Type B pancreatic cell (in vitro differentiated cells): Measurements from ENCODE around the gene NDUFA12. TPM values are rescaled to one million over a fixed set of nuclear protein-coding genes. Genes with fewer than 3 reads are reported as not detected.

ENCODE experiments used
- DNase-seq: peaks from one replicate; pipeline ENCODE4 v3.0.0; 2021; ENCODE audit warnings: mixed read lengths; ENCODE audit not compliant: unreplicated experiment; ENCODE audit errors: extremely low spot score
- H3K27ac Mint-ChIP-seq: 2 replicates; pipeline ENCODE4 v1.8.0; 2021; ENCODE audit warnings: mild to moderate bottlenecking, mixed read lengths
- H3K27me3 Mint-ChIP-seq: 2 replicates; pipeline ENCODE4 v1.8.0; 2021; ENCODE audit warnings: mixed read lengths
- H3K36me3 Mint-ChIP-seq: 2 replicates; pipeline ENCODE4 v1.8.0; 2021; ENCODE audit warnings: mixed read lengths
- H3K4me1 Mint-ChIP-seq: one replicate; pipeline ENCODE4 v1.8.0; 2021; ENCODE audit warnings: mixed read lengths; ENCODE audit not compliant: unreplicated experiment
- H3K4me3 Mint-ChIP-seq: 2 replicates; pipeline ENCODE4 v1.8.0; 2021; ENCODE audit warnings: mild to moderate bottlenecking, mixed read lengths
- H3K9me3 Mint-ChIP-seq: 2 replicates; pipeline ENCODE4 v1.8.0; 2021; ENCODE audit warnings: mixed read lengths
- total RNA-seq: library from RNA; stranded (reverse); gene quantifications from 2 replicates; pipeline ENCODE4 v1.2.1, GENCODE V29; 2021; ENCODE audit warnings: low replicate concordance
- TF ChIP-seq, protein P1 (sequence below): fragments of 200-600 bp; sonication (generic); conservative IDR thresholded peaks from 2 replicates; pipeline ENCODE4 v1.5.0; 2021; ENCODE audit warnings: antibody characterized with exemption, mild to moderate bottlenecking

NDUFA12 gene
- total RNA-seq, 1 donor from 2014 or later: 109 TPM

DNA sequence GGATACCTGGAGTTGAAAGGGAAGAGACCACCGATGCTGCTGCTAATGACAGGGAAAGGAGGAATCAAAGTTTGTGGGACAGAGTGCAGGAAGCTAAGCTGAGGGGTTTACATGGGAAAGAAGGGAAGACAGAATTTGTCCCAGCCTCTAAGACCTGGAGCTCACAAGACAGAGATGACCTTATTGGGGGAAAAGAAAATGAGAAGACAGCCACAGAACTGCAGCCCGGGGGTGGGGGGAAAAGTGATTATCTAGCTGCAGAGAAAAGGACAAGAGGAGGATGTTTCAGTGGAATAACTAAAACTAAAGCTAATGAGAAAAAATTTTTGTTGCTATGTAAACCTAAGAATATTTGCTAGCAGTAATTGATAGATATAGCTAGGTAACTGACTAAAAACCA is 30.7 kb downstream of the NDUFA12 start:
- H3K9me3 Mint-ChIP-seq: no peaks in the 10 kb centered on the region
- H3K4me1 Mint-ChIP-seq: no peaks in the 10 kb centered on the region
- TF ChIP-seq, protein P1, sequence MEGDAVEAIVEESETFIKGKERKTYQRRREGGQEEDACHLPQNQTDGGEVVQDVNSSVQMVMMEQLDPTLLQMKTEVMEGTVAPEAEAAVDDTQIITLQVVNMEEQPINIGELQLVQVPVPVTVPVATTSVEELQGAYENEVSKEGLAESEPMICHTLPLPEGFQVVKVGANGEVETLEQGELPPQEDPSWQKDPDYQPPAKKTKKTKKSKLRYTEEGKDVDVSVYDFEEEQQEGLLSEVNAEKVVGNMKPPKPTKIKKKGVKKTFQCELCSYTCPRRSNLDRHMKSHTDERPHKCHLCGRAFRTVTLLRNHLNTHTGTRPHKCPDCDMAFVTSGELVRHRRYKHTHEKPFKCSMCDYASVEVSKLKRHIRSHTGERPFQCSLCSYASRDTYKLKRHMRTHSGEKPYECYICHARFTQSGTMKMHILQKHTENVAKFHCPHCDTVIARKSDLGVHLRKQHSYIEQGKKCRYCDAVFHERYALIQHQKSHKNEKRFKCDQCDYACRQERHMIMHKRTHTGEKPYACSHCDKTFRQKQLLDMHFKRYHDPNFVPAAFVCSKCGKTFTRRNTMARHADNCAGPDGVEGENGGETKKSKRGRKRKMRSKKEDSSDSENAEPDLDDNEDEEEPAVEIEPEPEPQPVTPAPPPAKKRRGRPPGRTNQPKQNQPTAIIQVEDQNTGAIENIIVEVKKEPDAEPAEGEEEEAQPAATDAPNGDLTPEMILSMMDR: no peak
- no peak for DNase-seq
- no peak overlapping the region for H3K27ac Mint-ChIP-seq
- peaks cover 25% of the 10 kb centered on the region for H3K36me3 Mint-ChIP-seq
- H3K4me3 Mint-ChIP-seq: no peak overlapping the region
- H3K27me3 Mint-ChIP-seq: no peaks in the 10 kb centered on the region

DNA sequence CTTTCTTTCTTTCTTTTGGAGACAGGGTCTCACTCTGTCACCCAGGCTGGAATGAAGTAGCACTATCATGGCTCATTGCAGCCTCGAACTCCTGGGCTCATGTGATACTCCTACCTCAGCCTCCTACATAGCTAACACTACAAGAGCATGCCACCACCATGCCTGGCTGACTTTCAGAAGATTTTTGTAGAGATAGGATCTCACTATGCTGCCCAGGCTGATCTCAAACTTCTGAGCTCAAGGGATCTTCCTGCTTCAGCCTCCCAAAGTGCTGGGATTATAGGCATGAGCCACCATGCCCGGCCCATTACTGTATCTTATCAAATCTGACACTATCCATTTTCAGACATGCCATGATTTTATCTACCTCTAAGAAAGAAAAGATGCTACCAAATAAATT is 31.6 kb downstream of the NDUFA12 start:
- peaks cover 25% of the 10 kb centered on the region for H3K36me3 Mint-ChIP-seq
- no peak overlapping the region for H3K27ac Mint-ChIP-seq
- no peak overlapping the region for H3K4me3 Mint-ChIP-seq
- H3K27me3 Mint-ChIP-seq: no peaks in the 10 kb centered on the region
- no peaks in the 10 kb centered on the region for H3K4me1 Mint-ChIP-seq
- DNase-seq: no peak
- TF ChIP-seq, protein P1: no peak
- no peaks in the 10 kb centered on the region for H3K9me3 Mint-ChIP-seq

DNA sequence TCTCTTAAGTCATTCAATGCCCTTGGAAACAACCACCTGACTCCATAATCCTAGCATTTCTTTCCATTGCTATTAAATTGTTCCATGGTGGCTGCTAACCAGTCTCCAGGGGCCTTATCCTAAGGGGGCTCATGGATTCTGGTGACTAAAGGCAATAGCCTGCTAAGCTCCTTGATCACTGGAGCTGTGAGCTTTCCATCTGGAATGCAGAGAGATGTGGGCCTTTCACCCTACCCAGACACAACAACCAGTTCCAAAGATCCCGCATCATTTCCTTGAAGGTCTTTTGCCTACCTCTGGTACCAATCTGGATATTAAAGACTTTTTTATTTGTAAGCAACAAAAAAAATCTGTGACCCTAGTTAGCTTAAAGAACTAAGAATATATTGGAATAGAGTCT is 32.9 kb downstream of the NDUFA12 start:
- Mint-ChIP-seq H3K27ac (no peak overlapping the region), H3K9me3 (no peaks in the 10 kb centered on the region), H3K4me3 (no peak overlapping the region), H3K27me3 (no peaks in the 10 kb centered on the region), H3K36me3 (peaks cover 25% of the 10 kb centered on the region), H3K4me1 (no peaks in the 10 kb centered on the region)
- no peak for DNase-seq
- TF ChIP-seq, protein P1: no peak

DNA sequence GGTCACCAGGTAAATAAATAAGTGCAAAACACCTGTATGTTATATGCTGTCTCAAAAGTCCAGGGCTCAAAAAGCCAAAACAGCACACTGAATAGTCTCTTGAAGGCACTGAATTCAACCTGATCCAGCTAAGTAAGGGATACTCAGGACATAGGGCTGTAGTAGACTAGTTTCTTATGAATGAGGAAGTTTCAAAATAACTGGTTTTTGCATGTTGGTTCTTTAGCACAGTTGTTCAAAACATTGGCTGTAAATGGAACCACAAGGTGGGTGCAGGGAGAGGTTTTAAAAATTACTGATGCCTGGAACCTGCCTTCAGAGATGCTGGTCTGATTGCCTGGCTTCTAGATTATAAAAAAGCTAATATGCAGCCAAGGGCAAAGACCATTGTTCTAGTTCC is 34.1 kb downstream of the NDUFA12 start:
- Mint-ChIP-seq H3K27ac (no peak overlapping the region), H3K4me3 (no peak overlapping the region), H3K27me3 (no peaks in the 10 kb centered on the region), H3K36me3 (peaks cover 22% of the 10 kb centered on the region), H3K4me1 (no peaks in the 10 kb centered on the region), H3K9me3 (no peaks in the 10 kb centered on the region)
- no peak for DNase-seq
- TF ChIP-seq, protein P1: no peak

DNA sequence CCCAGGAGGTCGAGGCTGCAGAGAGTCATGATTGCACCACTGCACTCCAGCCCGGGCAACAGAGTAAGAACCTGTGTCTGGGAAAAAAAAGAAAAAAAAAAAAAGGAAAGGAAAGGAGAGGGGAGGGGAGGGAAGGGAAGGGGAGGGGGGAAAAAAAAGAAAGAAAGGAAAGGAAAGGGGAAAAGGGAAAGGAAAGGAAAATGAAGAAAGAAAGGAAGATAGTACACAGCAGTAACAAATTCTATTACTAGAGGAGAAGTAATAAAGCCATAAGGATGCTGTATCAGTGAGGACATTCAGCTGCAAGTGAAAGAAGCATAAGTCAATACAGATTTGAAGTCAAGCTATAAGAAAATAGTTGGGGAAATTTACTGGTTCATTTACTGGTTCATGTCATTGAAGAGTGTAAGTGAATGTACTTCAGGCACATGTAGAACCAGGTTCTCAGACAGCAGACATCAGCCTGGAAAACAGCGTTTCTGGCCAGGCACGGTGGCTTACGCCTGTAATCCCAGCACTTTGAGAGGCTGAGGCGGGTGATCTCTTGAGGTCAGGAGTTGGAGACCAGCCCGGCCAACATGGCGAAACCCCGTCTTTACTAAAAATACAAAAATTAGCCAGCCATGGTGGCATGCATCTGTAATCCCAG is 37.4 kb downstream of the NDUFA12 start:
- Mint-ChIP-seq H3K27ac (no peak overlapping the region), H3K4me1 (peaks cover 3% of the 10 kb centered on the region), H3K9me3 (no peaks in the 10 kb centered on the region), H3K27me3 (no peaks in the 10 kb centered on the region), H3K4me3 (no peak overlapping the region), H3K36me3 (peaks cover 6% of the 10 kb centered on the region)
- DNase-seq: no peak
- TF ChIP-seq, protein P1: no peak

DNA sequence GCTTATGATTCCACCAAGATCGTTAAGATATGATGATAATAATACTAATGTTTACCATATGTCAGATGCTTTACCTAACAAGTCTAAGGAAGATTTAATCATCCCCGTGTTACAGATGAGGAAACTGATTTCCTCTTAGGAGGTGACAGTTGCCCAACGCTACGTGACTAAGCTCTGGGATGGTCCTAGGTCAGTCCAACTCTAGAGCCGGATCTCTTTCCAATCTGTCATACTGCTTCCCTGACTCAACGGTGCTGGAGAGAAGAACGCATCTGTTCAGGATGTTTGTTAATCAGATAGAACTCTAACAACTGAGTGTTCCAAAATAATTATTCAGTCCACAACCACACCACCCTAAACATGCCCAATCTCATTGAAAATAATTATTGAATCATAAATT is 39.8 kb downstream of the NDUFA12 start:
- no peak overlapping the region for H3K4me3 Mint-ChIP-seq
- H3K36me3 Mint-ChIP-seq: no peaks in the 10 kb centered on the region
- TF ChIP-seq, protein P1: no peak
- H3K9me3 Mint-ChIP-seq: no peaks in the 10 kb centered on the region
- DNase-seq: no peak
- no peaks in the 10 kb centered on the region for H3K27me3 Mint-ChIP-seq
- H3K27ac Mint-ChIP-seq: no peak overlapping the region
- peaks cover 3% of the 10 kb centered on the region for H3K4me1 Mint-ChIP-seq
